CD4-positive, alpha-beta T cell treated with Interleukin-4 for 4 hours (primary cell): Measurements from ENCODE around the gene BNIP3.

Experiments
- DNase-seq: peaks from one replicate; pipeline ENCODE4 v3.0.0-alpha.2; 2020

BNIP3 gene

GRCh38 chr10:131949041-131949862 is 32.5 kb downstream of the BNIP3 start:
- no peak for DNase-seq

- DNase-seq = no peak
Observed at GRCh38 chr10:131948501-131948900, 33.2 kb downstream of the BNIP3 start.

GRCh38 chr10:131947631-131948347 is 33.9 kb downstream of the BNIP3 start:
- DNase-seq = no peak

GRCh38 chr10:131946880-131947279 is 34.8 kb downstream of the BNIP3 start:
- no peak for DNase-seq

DNA sequence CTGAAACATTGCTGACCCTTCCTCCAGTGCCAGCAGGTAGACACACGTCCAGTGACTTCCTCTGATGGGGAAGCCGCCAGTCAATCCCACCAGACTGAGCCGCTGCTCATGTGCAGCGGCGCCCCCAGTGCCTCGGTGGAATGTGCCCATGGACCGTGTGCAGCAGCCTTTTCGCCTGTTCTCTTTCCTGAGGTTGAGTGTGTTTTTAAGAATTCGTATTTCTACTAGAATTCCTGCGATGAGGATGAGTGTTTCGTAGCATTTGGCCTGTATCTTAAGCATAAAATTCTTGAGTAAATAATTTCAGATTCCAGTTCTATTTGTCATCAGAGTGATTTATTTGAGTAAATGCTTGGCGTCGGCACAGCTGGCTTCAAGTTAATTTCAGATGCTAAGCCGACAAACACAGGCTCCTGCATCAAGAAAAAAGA is 35.4 kb downstream of the BNIP3 start:
- no peak for DNase-seq

GRCh38 chr10:131944976-131945695 is 36.6 kb downstream of the BNIP3 start:
- no peak for DNase-seq

DNA sequence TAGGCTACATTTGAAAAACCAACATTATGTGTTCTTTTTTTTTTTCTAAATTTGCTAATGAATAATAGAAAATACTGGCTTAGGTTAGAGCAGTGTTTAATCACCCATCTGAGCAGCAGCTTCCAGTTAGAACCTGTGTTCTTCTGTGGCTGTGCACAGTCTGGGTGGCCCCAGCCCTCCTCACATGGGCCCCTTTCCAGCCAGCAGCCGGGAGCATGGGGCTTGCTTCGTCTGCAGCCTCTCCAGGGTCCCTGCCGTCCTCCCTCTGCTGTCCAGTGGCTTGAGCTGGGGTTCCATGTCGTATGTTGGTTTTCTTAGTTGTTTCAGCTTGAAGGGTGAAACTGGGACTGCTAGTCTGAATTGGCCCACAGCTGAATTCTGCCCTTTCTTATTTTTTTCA is 37.3 kb downstream of the BNIP3 start:
- DNase-seq = no peak

- DNase-seq = peak; percentile 10
Observed at GRCh38 chr10:131943021-131943814, 38.5 kb downstream of the BNIP3 start.

DNA sequence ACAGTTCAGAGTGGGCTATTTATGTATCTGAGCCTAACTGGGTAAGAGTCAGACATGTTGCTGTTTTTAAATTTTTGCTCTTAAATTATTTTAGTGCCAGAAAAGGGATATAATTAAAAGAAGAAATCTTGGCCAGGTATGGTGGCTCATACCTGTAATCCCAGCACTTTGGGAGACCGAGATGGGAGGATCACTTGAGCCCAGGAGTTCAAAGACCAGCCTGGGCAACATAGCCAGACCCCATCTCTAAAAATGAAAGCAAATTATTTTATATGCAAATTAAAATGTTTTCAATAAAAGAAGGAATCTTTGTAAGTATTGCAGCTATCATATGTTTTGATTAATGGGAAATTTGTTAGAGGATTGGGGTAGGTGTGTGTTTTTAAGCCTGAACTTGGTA is 39.3 kb downstream of the BNIP3 start:
- no peak for DNase-seq

- no peak for DNase-seq
Observed at GRCh38 chr10:131938681-131939080, 43.0 kb downstream of the BNIP3 start.

- DNase-seq = no peak
Observed at GRCh38 chr10:131937836-131938235, 43.9 kb downstream of the BNIP3 start.

GRCh38 chr10:131936736-131937135 is 45.0 kb downstream of the BNIP3 start:
- no peak for DNase-seq

DNA sequence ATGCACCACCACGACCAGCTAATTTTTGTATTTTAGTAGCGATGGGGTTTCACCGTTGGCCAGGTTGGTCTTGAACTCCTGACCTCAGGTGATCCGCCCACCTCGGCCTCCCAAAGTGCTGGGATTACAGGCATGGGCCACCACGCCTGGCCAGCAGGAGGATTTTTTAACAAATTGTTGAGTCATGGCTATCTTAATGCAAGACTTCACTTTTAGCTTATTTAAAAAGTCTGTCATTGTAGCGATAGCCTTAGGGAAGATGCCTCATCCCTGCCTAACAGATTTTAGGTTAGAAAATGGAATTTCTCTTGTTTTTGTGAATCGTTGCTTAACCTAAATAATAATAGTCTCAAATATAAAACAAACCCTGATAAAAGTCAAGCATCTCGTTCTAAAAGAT is 45.4 kb downstream of the BNIP3 start:
- DNase-seq = no peak

DNA sequence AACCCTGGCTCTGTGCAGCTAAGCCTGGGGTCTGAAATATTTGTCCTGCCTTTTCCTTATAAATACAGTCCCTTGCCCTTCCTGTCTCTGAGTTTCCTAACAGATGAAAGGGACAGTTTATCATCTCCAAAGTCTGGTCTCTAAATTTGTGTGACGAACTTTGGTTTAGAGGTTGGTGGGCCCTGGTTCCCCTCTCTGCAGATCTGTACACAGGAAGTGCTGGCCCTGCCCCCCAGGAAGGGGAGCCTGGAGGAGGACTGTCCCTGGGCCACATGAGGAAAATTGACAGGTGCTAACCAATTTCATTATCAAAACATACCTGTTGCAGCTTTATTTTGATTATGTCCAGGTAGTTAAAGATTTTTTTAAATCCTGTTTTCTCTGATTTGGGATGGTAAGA is 46.5 kb downstream of the BNIP3 start:
- no peak for DNase-seq

GRCh38 chr10:131934769-131935168 is 47.0 kb downstream of the BNIP3 start:
- DNase-seq = no peak

DNA sequence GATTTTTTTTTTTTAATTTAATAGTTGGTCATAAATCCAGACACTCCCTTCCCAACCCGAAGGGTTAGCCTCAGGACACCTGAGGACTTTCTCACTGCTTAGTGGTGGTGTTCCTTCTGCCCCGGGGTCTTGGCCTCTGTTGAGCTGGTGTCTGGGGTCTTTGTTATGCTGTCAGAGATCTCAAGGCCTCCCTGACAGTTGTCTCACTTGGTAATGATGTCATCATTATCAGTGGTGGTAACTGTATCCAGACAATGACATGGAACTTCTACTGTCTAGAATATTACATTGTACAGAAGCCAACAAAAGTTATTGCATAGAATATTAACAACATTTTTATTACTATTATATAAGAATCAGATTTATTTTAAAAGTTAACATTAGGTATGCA is 48.0 kb downstream of the BNIP3 start:
- no peak for DNase-seq

DNA sequence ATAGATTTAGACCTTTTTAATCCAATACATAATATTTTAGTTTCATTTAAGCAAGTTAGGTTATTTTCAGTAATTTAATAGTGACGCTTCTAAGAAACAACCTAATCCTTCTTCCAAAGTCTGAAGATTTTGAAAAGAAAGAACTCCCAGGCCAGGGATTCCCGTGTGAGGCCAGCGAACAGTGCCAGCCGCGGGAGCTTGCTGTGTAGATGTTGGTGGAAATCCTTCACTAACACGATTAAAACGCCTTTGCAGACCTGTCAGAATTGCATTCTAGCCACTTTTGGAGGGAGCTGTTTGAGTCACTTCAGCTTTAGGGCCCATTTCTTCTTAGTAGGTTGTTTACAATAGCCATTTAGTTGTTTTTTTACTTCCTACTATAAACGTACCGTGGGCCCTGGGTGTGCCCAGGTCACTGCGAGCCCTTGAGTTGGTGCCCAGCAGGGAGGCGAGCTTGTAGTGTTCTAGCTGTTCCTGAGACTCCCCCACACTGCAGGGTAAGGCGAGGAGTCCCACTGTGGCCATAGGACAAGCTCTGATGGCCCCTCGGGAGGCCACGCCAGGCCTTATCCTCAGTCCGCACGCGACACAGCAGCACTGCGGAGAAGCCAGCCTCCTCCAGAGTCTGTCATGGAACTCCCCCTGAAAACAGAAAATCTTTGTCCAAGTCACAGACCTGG is 48.6 kb downstream of the BNIP3 start:
- DNase-seq = no peak

DNA sequence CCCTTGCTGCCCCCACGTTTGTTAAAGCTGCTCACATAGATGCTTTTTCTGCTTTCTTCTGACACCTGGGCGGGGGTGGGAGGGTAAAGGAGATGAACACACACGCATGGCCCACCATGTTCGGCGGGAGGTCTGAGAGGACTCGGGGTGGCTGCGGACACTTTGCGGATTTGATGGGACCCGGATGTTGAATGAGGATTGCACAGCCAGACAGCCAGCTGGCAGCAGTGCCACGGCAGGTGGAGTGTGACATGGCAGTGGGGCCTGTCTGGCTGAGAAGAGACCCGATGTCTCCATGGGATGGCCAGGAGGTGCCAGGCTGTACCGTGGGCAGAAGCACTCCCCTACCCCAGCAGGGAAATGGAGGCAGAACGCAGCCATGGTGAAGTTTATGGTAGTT is 49.7 kb downstream of the BNIP3 start:
- DNase-seq = no peak

DNA sequence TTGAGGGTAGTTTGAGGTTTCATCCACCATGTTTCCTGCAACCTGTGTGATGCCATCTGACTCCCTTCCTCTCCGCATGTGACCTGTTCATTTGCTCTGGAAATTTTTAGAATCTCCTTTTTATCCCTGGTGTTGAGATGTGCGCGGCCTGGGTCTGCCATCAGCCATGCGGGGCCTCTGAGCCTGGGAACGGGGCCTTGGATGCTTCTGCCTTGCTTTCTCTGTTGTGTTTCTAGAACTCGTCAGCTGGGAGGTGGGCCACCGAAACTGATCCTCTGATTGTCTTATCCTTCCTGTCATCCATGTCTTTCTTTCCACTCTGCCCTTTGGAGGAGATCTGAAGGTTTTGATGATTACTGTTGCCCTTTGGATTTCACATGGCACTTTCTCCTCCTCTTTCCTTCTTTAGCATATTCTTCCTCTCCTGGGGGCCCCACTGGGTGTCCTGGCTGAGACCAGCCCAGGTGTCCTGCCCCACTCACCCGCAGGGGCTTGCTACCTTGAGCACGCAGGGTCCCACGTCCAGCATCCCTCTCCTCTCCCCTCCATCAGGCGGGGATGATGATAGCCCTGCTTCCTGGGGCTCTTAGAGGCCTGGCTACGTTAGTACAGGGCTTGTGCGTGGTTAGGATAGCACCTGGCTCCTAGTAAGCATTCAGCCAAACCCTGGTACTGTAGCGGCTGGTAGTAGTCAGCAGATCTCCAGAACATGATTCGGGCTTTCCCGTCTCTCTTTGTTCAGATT is 51.0 kb downstream of the BNIP3 start:
- no peak for DNase-seq

DNA sequence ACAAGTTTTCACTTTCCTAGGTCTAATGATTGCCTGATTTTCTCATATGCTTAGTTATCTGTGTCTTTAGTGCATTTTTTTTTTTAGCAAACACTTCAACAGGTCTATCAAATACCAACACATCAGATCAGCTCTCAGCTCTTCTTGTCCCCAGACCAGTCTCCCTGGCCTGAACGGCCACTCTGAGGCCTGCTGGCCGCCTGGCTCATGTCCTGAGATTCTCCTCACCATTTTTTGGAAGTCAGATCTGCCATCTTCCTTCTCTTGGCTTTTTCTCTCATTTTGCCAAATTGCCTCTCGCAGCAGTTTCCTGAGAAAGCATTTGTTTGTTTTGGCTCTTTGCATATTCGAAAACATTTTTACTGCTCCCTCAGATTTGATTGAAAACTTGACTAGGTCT is 51.6 kb downstream of the BNIP3 start:
- no peak for DNase-seq

GRCh38 chr10:131929122-131929845 is 52.4 kb downstream of the BNIP3 start:
- DNase-seq = no peak
